GM12878 (cell line): Measurements from ENCODE around the gene SLC13A3. TPM values are rescaled to one million over a fixed set of nuclear protein-coding genes. Genes with fewer than 3 reads are reported as not detected.

Source experiments
- ATAC-seq: fragments of 200-7000 bp; cut with Tn5 transposase; 3 replicates; pipeline ENCODE4 v1.9.1; 2020; ENCODE audit warnings: mild to moderate bottlenecking, moderate library complexity
- BruUV-seq: library from RNA; stranded (reverse); fragments of 400-500 nt; replicated peaks from 2 replicates; lab custom pipeline; 2021; lab: Mats Ljungman, UMichigan
- CTCF ChIA-PET: fragments of 300-600 bp; sonication (Branson Sonifier 250); formaldehyde crosslinking; extraction: SDS; loops from one replicate; lab custom pipeline; 2021; ENCODE audit warnings: inconsistent platforms; lab: Yijun Ruan, JAX
- POLR2A ChIA-PET: fragments of 350-600 bp; formaldehyde crosslinking; extraction: SDS; loops from one replicate; lab custom pipeline; 2021; ENCODE audit warnings: inconsistent platforms; lab: Charles Lee
- RAD21 ChIA-PET: fragments of 300-600 bp; sonication (Branson Sonifier 250); formaldehyde crosslinking; loops from one replicate; lab custom pipeline; 2023; ENCODE audit warnings: antibody characterized with exemption; ENCODE audit not compliant: unreplicated experiment; lab: Charles Lee
- SMC1A ChIA-PET: fragments of 300-600 bp; sonication (Branson Sonifier 250); formaldehyde crosslinking; loops from one replicate; lab custom pipeline; 2023; ENCODE audit not compliant: unreplicated experiment, uncharacterized antibody; lab: Charles Lee
- DNase-seq: peaks from one replicate; pipeline ENCODE4 v3.0.0-alpha.2; 2011; ENCODE audit warnings: low read depth, low spot score
- FAIRE-seq: peaks from 3 replicates; lab custom pipeline; 2011; peaks lifted over from hg19 to GRCh38; lab: Jason Lieb, UNC
- H2AFZ ChIP-seq: 2 replicates; pipeline ENCODE4 v1.6.0; 2011; ENCODE audit warnings: low read depth, low read length, control low read depth; ENCODE audit not compliant: control insufficient read depth
- H3K27ac ChIP-seq: 2 replicates; pipeline ENCODE4 v1.5.1; 2011; ENCODE audit warnings: control low read depth; ENCODE audit not compliant: control insufficient read depth, insufficient read depth
- H3K27me3 ChIP-seq, 2 experiments: replicated peaks in 1 of 2; 2 replicates each; pipeline versions ENCODE4 v1.6.0 to v1.6.1; 2011; ENCODE audit warnings: low read length in 1 of 2; ENCODE audit not compliant: control insufficient read depth in 2 of 2, insufficient read depth in 2 of 2
- H3K36me3 ChIP-seq, 2 experiments: 2 replicates each; pipeline ENCODE4 v1.5.1; 2011; ENCODE audit warnings: low read length in 1 of 2; ENCODE audit not compliant: control insufficient read depth in 2 of 2, insufficient read depth in 2 of 2
- H3K4me1 ChIP-seq: 2 replicates; pipeline ENCODE4 v1.6.1; 2011; ENCODE audit warnings: mild to moderate bottlenecking, low read length, moderate library complexity, mixed read lengths; ENCODE audit not compliant: control insufficient read depth, insufficient read depth
- H3K4me2 ChIP-seq: 2 replicates; pipeline ENCODE4 v1.6.0; 2011; ENCODE audit warnings: control low read depth; ENCODE audit not compliant: control insufficient read depth, insufficient read depth
- H3K4me3 ChIP-seq: fragments of 200-600 bp; sonication (generic); 2 replicates; pipeline ENCODE4 v1.5.1; 2016
- H3K79me2 ChIP-seq: 2 replicates; pipeline ENCODE4 v1.6.0; 2011; ENCODE audit warnings: low read length; ENCODE audit not compliant: control insufficient read depth, insufficient read depth
- H3K9ac ChIP-seq: 2 replicates; pipeline ENCODE4 v1.8.0; 2011; ENCODE audit warnings: low read length, control low read depth, mixed read lengths; ENCODE audit not compliant: control insufficient read depth, insufficient read depth
- H3K9me3 ChIP-seq: replicated peaks from 3 replicates; pipeline ENCODE4 v1.5.1; 2011; ENCODE audit warnings: mild to moderate bottlenecking, low read length; ENCODE audit not compliant: control insufficient read depth, insufficient read depth
- H4K20me1 ChIP-seq: 2 replicates; pipeline ENCODE4 v1.6.0; 2011; ENCODE audit not compliant: control insufficient read depth, insufficient read depth
- BCL11A ChIP-seq: IDR thresholded peaks from 2 replicates; pipeline ENCODE4 v1.6.1; 2011; ENCODE audit warnings: low read depth, low read length
- BHLHE40 ChIP-seq, 2 experiments: fragments of 450-650 bp in 1 of 2; IDR thresholded peaks; 2 replicates each; pipeline ENCODE4 v1.6.1; 2011 to 2017; ENCODE audit warnings: low read depth in 2 of 2, borderline replicate concordance in 1 of 2, improper control_type of control experiment in 1 of 2, low read length in 1 of 2, mild to moderate bottlenecking in 1 of 2
- E2F8 ChIP-seq: fragments of 450-650 bp; IDR thresholded peaks from 2 replicates; pipeline ENCODE4 v1.6.1; 2018; ENCODE audit warnings: mild to moderate bottlenecking, low read depth, moderate library complexity; ENCODE audit not compliant: partially characterized antibody
- KAT2A ChIP-seq: conservative IDR thresholded peaks from 2 replicates; pipeline ENCODE4 v1.6.1; 2011; ENCODE audit warnings: low read depth, low read length; ENCODE audit not compliant: control insufficient read depth
- SP1 ChIP-seq: IDR thresholded peaks from one replicate; pipeline ENCODE4 v1.6.1; 2011; ENCODE audit warnings: low read depth, low read length
- SREBF2 ChIP-seq: IDR thresholded peaks from 2 replicates; pipeline ENCODE4 v1.6.1; 2012; ENCODE audit warnings: mild to moderate bottlenecking, low read length
- ZBTB40 ChIP-seq: fragments of 450-650 bp; IDR thresholded peaks from 2 replicates; pipeline ENCODE4 v1.6.1; 2016; ENCODE audit warnings: mild to moderate bottlenecking, moderate library complexity, borderline replicate concordance
- ZNF24 ChIP-seq: fragments of 450-650 bp; IDR thresholded peaks from 2 replicates; pipeline ENCODE4 v1.6.1; 2017; ENCODE audit warnings: antibody characterized with exemption, mild to moderate bottlenecking
- WGBS: methylation state at CpG from one replicate; pipeline ENCODE4 v1.1.6; 2016; ENCODE audit warnings: low lambda C conversion rate; ENCODE audit not compliant: insufficient replicate concordance, insufficient coverage; ENCODE audit errors: missing lambda C conversion rate; 5-methylcytosine and 5-hydroxymethylcytosine counted together
- in situ Hi-C: fragments of 300-500 bp; cut with MboI; formaldehyde crosslinking; loops from 9 replicates; pipeline ENCODE4 v1.14.3; 2018; ENCODE audit warnings: mixed read lengths
- intact Hi-C: fragments of 100-400 bp; cut with micrococcal nuclease; formaldehyde crosslinking; loops from one replicate; pipeline ENCODE4 v1.14.2; 2022; ENCODE audit not compliant: unreplicated experiment
- polyA plus RNA-seq, 11 experiments: library from polyadenylated mRNA; depleted of rRNA in 4 of 11; unstranded in 6 of 11; stranded (reverse) in 5 of 11; fragments of >200 nt; fragmentation: Nextera tagmentation in 4 of 11; fragmentation: Illumina TruSeq in 1 of 11; extraction: Ambion mirVana in 4 of 11; extraction: Trizol in 1 of 11; gene quantifications; 1 replicate in 1 of 11; 2 replicates in 10 of 11; pipeline versions ENCODE4 v1.2.1 to v1.2.3, GENCODE V29; 2011 to 2016; ENCODE audit warnings: inconsistent platforms in 2 of 11, missing spikeins in 2 of 11, low read depth in 1 of 11
- total RNA-seq, 4 experiments: library from RNA; depleted of rRNA in 3 of 4; stranded (reverse); fragments of >200 nt in 3 of 4; fragmentation: Illumina TruSeq in 1 of 4; extraction: Trizol in 1 of 4; gene quantifications; 2 replicates each; pipeline versions ENCODE4 v1.2.1 to v1.2.3, GENCODE V29; 2013 to 2021

The SLC13A3 gene
- total and polyA plus RNA-seq, 10 of the 15 experiments (the other 5 are each of a cell fraction or from before 2014, with no cell fraction given) = 0.03 to 0.76 (median 0.07) TPM; not detected in 4

- Histone ChIP-seq H2AFZ (no peak overlapping the region), H3K4me2 (no peak overlapping the region), H3K4me3 (no peak overlapping the region), H3K27ac (no peak overlapping the region), H3K79me2 (no peaks in the 10 kb centered on the region), H3K36me3 (no peaks in the 10 kb centered on the region), H3K9me3 (no peaks in the 10 kb centered on the region), H3K27me3 (no peaks in the 10 kb centered on the region; a peak in 1 of 4 replicates), H3K4me1 (no peaks in the 10 kb centered on the region), H4K20me1 (no peaks in the 10 kb centered on the region), H3K9ac (no peak overlapping the region)
- ChIA-PET POLR2A (no interaction called here), SMC1A (no interaction called here), RAD21 (no interaction called here), CTCF (no interaction called here)
- 55% methylated on average over 3 of the region's 3 CpGs for WGBS
- no peak for FAIRE-seq
- DNase-seq = no peak
- no peak for TF ChIP-seq KAT2A
- TF ChIP-seq SP1 = no peak
- TF ChIP-seq SREBF2 = no peak
- TF ChIP-seq BHLHE40 (IDR thresholded peaks at IDR 0.05; ENCODE audit: borderline replicate concordance in 1 of 2, low read depth in 2 of 2, low read length in 1 of 2) = no peak
- no peak for TF ChIP-seq ZBTB40
- no peak for TF ChIP-seq BCL11A
- TF ChIP-seq E2F8 = no peak
- TF ChIP-seq ZNF24 = no peak
- no peak for ATAC-seq
- no TSS peak for BruUV-seq
- intact Hi-C loops = no loop called here
- in situ Hi-C loops = no loop called here
Measured at GRCh38 chr20:46639587-46639986, 11.7 kb downstream of the SLC13A3 start.
